HG03520 (cell line): ENCODE measurements around the gene VWF.
"Not testable (repeated sequence)": the region's sequence is repeated elsewhere in the genome, so short reads cannot be mapped to it uniquely, and the experiment has no call there.

Experiments used
- ATAC-seq: cut with Tn5 transposase; IDR thresholded peaks from one replicate; pipeline ENCODE4 v1.9.1; 2021; ENCODE audit warnings: mild to moderate bottlenecking, moderate library complexity; ENCODE audit not compliant: unreplicated experiment

VWF gene

DNA sequence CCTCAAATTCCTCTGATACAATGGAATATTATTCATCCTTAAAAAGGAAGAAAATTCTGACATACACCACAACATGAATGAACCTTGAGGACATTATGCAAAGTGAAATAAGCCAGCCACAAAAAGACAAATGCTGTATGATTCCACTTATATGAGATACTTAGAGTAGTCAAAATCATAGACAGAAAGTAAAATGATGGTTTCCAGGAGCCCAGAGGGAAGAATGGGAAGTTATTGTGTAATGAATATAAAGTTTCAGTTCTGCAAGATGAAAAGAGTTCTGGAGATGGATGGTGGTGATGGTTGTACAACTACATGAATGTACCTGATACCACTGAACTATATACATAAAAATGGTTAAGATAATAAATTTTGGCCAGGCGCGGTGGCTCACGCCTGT lies 18.3 kb downstream of the VWF start:
- no peak for ATAC-seq

DNA sequence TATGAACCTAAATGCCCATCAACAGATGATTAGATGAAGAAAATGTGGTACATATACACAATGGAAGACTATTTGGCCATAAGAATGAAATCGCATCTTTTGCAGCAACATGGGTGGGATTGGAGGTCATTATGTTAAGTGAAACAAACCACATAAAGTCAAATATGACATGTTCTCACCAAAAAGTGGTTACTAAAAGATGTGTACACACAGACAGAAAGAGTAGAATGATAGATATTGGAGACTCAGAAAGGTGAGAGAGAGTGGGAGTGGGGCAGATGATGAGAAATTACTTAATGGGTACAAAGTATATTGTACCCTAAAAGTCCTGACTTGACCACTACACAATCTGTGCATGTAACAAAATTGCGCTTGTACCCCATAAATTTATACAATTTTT lies 19.6 kb downstream of the VWF start:
- ATAC-seq: no peak

DNA sequence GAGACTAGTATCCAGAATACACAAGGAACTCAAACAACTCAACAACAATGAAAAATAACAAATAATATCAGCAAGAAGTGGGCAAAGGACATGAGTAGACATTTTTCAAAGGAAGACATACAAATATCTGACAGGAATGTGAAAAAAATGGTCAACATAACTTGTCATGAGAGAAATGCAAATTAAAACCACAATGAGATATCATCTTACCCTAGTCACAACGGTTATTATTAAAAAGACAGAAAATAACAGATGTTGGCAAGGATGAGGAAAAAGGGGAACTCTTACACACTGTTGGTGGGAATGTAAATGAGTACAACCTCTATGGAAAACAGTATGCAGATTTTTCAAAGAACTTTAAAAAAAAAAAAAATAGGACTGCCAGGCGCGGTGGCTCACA lies 20.4 kb downstream of the VWF start:
- ATAC-seq: no peak

DNA sequence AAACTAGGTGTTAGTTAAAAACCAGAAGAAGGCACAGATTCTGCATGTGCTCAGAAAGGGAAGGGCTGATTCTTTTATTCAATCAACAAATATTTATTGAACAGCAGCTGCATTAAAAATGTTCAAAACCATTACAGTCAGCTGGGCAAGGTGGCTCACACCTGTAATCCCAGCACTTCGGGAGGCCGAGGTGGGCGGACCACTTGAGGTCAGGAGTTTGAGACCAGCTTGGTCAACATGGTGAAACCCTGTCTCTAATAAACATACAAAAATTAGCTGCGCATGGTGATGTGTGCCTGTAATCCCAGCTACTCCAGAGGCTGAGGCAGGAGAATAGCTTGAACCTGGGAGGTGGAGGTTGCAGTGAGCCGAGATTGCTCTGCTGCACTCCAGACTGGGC lies 22.4 kb downstream of the VWF start:
- not testable (repeated sequence) for ATAC-seq

DNA sequence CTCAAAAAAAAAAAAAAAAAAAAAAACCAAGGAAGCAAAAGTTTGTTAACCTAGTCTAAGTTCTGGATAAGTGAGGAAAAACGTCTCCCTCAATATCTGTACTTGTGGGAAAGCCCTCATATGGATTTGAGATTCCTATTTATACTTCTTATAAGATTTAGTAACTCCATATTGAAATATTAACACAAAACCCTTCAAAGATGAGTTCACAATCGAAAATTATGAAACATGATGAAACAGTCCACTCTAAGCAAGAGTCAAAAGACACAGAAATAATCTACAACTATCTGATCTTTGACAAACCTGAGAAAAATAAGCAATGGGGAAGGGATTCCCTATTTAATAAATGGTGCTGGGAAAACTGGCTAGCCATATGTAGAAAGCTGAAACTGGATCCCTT lies 25.2 kb downstream of the VWF start:
- no peak for ATAC-seq

DNA sequence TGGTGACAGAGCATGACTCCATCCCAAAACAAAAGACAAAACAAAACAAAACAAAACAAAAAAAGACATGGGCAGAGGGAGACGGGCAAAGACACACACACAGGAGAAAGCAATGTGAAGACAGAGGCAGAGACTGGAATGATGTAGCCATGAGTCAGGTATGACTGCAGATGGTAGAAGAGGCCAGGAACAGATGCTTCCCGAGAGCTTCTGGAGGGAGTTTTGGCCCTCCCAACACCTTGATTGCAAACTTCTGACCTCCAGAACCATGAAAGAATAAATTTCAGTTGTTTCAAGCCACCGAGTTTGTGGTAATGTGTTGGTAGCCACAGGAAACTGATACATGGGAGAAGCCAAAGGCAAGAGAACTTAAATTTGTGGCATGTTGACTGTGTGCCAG lies 27.1 kb downstream of the VWF start:
- ATAC-seq: no peak

DNA sequence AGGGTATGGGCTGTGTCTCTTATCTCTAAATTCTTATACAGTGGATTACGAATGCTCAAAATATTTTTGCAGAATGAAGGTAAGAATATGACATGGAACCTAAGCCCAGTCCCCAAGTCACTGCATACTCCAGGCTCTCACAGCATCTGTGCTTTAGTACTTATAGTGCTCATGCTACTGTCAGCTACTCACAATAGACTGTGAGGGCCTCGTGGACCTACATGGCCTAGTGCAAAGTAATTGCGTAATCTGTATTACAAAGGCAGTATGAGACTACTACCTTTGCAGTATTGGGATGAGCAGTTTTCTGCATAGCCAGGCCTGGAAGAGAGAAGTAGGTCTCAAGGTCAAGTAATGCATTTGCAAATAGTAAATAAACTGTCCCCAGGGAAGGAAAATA lies 27.9 kb downstream of the VWF start:
- ATAC-seq: no peak

DNA sequence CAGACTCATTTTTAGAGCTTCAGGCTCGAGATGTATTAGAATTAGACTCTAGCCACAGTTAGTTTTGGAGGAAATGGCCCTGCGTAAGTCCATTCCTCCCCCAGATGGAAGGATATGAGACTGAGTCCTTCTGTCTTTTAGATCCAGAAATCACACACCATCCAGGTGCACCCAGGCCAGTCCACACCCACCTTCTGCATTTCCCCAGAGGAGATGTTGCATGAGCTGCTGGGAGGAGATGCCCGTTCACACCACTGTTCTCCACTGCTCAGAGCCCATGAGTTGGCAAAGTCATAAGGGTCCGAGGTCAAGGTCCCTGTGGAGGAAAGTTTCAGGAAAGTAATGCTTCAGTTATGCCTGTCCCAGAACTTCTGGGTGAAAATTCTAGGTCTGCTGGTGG lies 29.2 kb downstream of the VWF start:
- ATAC-seq: no peak

DNA sequence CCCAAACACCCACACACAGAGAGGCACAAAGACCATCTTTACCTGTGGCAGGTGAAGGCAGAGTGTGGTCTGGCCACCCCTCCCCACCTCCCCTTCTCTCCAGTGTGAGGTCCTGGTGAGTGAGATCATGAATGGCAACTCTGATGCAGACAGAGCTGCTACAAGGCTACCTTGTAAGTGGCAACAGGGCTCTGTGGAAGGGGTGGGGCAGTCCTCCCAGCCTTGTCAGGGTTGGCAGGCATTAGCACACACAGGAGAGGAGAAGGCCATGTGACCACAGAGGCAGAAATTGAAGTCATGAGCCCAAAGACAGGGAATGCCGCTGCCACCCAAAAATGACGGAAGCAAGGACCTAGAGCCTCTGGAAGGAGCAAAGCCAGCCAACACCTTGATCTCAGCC lies 30.7 kb downstream of the VWF start:
- no peak for ATAC-seq

DNA sequence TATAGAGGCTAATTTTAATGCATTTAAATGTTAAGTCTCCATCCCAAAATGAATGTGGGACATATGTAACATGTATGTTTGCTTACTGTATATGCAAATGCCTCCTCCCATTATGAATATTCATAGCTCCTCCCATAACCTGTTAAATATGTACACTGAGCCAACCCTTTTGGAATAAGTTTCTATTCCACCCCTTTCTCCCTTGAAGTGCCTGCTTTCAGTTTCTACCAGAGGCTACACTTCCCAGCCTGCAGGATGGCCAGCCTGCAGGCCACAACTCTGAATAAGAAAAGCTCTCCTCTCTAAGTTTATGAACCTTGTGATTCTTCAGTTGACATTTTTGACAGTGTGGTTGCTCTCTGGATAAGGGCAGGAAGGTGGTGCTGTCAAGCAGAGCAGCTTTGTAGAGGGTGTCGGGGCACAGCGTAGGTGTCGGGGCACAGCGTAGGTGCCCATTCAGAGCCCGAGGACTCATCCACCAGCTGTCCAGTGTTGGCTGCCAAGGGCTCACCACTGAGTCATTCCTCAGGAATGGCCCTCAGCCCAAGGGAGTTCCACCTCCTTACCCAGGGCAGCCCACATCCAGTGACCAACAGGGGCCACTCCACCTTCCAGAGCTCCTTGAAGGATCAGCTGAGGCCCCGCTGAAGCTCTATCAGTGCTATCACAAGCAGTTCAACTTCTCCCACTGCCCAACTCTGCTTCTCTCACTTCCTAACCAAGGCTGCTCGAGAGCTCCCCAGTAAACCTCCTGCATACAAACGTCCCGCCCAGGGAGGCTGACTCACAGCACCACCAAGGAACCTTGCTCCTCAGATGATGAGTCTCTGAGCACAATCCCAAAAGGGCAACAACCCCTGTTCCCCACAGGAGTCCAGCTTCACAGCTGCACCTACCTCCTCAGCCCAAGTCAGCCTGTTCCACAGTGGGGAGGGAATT lies 31.4 kb downstream of the VWF start:
- no peak for ATAC-seq

DNA sequence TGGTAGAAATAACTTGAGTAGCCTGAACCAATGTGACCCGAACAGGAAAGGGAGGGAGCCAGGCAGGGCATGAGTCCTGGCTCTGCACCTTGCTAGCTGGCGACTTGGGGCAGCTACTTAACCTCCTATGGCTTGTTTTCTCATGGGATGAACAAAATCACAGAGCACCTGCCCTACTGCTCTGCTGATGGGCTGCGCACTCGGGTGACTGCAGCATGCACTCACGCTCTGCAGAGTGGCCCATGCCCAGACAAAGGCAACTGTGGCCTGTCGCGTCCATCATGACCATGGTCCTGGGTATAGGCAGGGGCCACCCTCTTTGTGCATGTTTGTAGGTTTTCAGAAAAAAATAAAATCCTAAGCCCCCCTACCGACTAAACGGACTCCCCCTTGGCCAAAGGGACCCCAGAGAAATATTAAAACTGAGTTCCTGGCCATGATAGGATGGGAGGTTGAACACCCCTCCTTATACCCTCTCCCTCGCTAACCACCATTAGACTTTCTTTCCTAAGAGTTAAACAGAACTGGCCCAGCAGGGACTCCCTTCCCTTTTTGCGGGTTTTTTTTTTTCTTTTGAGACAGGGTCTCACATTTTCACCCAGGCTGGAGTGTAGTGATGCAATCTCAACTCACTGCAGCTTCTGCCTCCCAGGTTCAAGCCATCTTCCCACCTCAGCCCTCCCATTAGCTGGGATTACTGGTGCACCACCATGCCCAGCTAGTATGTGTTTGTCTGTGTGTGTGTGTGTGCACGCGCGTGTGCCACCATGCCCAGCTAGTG lies 32.5 kb downstream of the VWF start:
- no peak for ATAC-seq

DNA sequence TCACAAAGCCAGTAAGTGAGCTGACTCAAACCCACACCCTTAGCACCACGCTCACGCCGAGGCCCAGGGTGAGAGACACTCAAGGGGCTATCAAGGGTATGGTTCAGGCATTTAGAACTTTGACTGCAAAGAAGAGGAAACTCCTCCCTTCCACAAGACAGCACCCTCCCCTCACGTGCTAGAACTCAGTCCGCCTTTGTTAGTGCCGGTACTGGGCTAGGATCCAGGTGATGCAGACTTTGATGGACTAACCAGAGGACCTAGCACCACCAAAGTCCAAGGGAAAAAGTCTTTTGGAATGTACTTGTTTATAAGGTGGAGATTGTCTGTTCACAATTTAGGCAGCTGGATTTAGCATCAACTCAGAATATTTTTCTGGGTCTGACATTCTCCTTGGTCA lies 33.7 kb downstream of the VWF start:
- no peak for ATAC-seq

DNA sequence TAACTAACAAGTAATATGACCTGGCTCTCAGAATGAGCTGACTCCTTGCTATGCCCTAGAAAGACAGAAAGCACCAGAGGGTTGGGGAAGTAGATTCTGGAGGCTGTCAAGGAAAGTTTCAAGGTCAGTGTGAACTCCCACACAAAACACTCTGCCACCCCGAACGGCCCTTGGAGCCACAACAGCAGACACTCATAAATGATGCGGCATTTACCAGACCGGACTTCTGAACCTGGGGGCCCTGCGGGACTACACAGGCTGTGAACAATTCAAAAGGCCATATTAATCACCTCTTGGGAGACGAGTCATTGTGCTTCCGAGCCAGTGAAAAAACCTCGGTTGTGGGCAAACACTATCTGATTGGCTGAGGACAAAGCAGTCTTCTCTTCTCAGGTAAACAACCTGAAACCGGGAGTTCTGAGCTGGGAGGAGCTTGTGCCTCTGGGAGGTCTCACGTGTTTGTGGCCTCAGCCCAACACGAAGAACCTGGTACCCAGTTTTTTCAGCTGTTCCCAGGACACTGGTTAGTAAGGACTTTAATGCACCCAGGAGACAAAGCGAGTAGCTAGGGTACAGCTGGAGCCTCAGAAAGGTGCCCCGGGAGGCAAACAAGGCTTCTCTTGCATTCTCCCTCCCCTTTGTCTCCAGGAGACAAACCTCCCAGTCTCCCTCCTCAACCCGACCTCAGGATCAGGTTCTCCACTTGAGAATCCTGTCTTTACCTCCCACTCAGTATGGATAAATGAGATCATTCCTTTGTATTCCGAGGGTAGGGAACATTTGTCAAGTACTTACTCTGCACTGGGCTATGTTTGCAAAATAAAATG lies 35.3 kb downstream of the VWF start:
- no peak for ATAC-seq

DNA sequence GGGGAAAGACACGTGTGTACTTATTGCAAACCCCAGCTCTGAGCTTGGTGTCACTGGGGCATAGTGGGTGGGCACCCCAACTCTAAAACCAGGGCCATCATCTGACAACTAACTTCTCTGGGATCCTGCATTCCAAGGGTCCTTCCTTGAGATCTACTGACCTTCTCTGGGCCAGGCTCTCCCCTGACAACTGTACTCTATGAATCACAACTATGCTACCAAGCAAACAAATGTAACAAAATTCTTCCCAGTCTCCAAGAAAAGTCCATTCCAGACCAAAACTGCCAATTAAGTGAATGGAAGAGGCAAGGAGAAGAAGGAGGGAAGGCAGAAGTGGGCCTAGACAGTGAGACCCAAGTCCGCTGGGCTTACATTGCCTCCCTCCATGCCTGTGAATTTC lies 38.2 kb downstream of the VWF start:
- ATAC-seq: no peak

DNA sequence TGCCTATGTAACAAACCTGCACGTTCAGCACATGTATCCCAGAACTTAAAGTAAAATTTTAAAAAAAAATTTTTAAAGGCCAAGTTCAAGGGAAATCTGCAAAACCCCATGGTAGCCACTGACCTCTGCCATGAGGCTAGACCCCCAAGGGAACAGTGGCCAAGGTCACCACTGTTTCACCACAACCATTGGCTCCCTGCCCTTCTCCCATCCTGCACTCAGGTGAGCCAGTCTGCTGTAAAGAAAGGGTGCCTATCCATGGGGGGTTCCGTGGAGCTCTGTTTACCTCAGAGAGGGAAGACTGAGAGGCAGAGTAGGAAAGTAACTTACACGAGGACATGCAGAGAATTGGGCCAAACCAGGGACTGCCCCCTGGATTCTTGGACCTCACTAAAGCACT lies 38.6 kb downstream of the VWF start:
- no peak for ATAC-seq

DNA sequence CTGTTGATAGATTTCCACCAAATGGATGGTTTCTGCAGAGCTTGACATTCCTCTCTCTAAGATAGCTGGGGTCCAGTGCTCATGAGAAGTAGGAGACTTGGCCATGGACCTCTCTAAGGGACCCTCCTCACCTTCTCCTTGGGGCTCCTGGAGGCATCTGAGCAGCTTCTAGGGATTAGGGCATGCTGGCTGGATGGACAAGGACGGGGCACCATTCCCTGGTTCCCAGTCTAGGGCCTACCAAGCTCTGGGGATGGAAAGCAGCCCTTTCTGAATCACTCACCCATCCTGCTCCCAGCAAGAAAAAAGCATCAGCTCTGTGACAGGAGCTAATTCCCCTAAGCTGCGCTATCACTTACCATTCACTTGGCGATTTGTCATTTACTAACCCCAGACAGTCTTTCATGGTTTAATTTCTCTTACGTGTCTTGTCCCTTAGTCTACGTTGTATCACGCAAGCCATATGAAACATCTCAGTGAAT lies 39.5 kb downstream of the VWF start:
- no peak for ATAC-seq

DNA sequence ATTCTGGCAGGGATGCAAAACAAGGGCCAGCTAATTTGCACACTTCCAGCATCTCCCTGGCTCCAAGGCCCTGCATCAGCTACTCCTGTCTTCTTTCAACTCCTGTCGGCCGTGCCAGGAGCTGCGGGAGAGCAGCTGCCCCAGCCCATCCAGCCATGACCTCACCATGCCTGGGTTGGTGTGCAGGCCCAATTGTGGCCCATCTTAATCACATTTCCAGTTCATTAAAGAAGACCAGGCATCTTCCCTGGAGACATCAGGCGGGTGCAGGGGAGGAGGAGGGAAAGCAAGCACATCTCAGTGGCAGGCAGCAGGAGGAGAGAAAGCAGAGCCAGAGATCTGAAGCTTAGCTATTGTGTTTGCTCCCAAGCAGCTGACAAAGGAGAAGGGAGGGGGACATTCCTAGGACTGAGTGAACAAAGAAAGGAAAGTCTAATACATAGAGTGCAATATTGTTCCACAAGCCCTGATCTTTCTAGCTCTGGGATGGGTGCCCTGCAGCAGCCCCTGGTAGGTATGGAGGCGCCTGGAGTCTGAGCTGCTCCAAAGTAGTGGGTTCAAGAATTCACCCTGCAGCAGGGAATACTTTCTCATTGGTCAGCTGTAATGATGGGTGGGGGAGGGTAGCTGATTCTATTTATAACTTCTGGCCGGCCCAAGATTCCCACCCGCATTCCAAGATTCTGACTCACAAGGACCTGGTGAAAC lies 40.1 kb downstream of the VWF start:
- no peak for ATAC-seq

DNA sequence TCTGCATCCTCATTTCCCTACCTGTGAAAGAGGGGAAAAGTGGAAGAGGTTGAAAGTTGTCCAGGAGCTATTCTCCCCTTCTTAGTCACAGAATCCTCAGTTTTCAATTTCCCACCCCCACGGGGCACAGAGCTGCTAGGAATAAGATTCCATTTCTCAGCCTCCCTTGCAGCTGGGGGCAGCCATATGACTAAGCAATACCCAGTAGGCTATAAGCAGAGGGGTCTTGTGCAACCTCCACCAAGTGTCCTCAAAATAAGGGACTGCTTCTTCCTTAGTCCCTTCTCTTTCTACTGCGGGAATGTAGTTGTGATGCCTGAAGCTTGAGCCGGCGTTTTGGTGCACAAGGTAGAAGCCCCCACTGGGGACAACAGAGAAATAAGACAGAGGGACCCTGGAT lies 40.9 kb downstream of the VWF start:
- ATAC-seq: no peak

DNA sequence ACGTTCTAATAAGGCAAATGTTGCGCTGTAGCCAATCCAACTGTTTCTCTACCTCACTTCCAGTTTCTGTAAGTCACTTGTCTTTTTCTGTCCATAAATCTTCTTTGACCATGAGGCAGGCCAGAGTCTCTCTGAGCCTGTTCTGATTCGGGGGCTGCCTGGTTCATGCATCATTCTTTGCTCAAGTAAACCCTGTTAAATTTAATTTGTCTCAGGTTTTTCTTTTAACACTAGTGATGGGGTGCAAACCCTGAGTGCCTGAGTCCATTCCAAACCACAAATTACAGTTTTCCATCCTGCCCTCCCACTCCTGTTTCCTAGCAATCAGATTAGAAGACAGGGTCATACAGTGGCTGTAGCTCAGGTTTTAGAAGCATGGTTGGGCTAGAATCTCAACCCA lies 41.9 kb downstream of the VWF start:
- ATAC-seq: no peak

DNA sequence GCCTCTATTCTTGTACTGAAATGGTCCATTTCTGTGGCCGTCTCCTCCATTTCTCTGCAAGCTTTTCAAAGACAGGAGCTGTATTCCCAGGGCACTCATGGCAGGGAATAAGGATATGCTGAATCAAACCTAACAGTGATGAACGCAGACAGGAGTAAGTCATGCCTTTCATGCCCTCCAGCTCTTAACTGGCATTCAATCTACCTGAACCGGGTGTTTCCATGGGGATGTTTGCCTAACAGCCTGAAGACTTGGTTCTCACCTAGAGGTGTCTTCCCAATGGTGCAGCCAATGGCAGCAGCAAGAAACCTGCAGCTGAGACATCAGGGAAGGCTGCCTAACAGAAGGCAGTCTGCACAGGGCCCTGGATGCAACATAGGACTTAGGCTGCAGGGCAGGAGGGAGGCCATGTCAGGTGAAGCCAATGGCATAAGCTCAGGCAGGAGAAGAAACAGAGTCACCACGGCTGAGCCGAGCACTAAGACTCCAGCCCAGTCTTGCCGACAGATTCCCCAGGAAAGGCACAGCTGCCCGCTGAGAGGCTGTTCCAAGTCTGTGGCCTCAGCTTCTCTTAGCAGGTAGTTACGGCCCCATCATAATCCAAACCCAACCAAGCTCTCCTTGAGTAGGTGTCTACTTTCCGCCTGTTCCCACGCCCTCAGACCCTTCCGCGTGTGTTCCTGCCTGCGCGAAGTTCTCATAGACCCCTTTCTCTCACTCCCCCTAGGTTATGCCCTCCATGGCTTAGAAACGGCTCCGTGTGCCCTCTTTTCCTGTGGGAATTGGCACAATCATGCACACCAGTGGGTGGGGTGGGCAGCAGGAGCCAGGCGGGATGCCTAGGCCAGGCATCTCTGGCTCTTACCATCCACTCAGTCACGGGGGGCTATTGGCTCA lies 44.1 kb downstream of the VWF start:
- no peak for ATAC-seq
